PC-3 (cell line): Measurements from ENCODE around the gene CMTM1. TPM values are rescaled to one million over a fixed set of nuclear protein-coding genes. Genes with fewer than 3 reads are reported as not detected.

Experiments
- ATAC-seq: fragments of 200-7000 bp; cut with Tn5 transposase; 2 replicates; pipeline ENCODE4 v1.9.1; 2020; ENCODE audit warnings: mild to moderate bottlenecking, moderate library complexity
- BruUV-seq: library from RNA; stranded (reverse); fragments of 400-500 nt; replicated peaks from 2 replicates; lab custom pipeline; 2021; lab: Mats Ljungman, UMichigan
- CTCF ChIA-PET: fragments of 300-600 bp; sonication (Branson Sonifier 250); formaldehyde crosslinking; loops from one replicate; lab custom pipeline; 2022; ENCODE audit warnings: antibody characterized with exemption; lab: Charles Lee
- POLR2A ChIA-PET: fragments of 300-600 bp; sonication (Branson Sonifier 250); formaldehyde crosslinking; loops from one replicate; lab custom pipeline; 2022; ENCODE audit warnings: antibody characterized with exemption; ENCODE audit not compliant: unreplicated experiment; lab: Charles Lee
- DNase-seq: peaks from one replicate; pipeline ENCODE4 v3.0.0-alpha.2; 2015
- H2AFZ ChIP-seq: fragments of 300-600 bp; sonication (generic); 2 replicates; pipeline ENCODE4 v1.6.0; 2016; ENCODE audit warnings: antibody characterized with exemption, low read length
- H3F3A ChIP-seq: fragments of 300-600 bp; sonication (generic); one replicate; pipeline ENCODE4 v1.6.0; 2017; ENCODE audit warnings: antibody characterized with exemption, low read length, control low read depth, mild to moderate bottlenecking; ENCODE audit not compliant: unreplicated experiment
- H3K27ac ChIP-seq: fragments of 300-600 bp; sonication (generic); 2 replicates; pipeline ENCODE4 v1.5.1; 2016; ENCODE audit warnings: mild to moderate bottlenecking, low read length
- H3K27me3 ChIP-seq: fragments of 300-600 bp; sonication (generic); 2 replicates; pipeline ENCODE4 v1.6.1; 2016; ENCODE audit warnings: low read length, mixed read lengths
- H3K36me3 ChIP-seq: fragments of 300-600 bp; sonication (generic); 2 replicates; pipeline ENCODE4 v1.6.1; 2016; ENCODE audit warnings: low read depth, mixed run types, low read length, mixed read lengths
- H3K4me1 ChIP-seq: fragments of 300-600 bp; sonication (generic); 2 replicates; pipeline ENCODE4 v1.5.1; 2016; ENCODE audit warnings: low read length; ENCODE audit not compliant: insufficient read depth
- H3K4me2 ChIP-seq: fragments of 300-600 bp; sonication (generic); 2 replicates; pipeline ENCODE4 v1.6.0; 2016; ENCODE audit warnings: low read length
- H3K4me3 ChIP-seq: fragments of 300-600 bp; sonication (generic); 2 replicates; pipeline ENCODE4 v1.5.1; 2016; ENCODE audit warnings: mild to moderate bottlenecking, low read length, mixed read lengths
- H3K79me2 ChIP-seq: fragments of 300-600 bp; sonication (generic); 2 replicates; pipeline ENCODE4 v1.6.1; 2017; ENCODE audit warnings: low read length, mixed read lengths
- H3K9ac ChIP-seq: fragments of 300-600 bp; sonication (generic); 2 replicates; pipeline ENCODE4 v1.6.0; 2016; ENCODE audit warnings: mild to moderate bottlenecking, low read length
- H3K9me2 ChIP-seq: fragments of 300-600 bp; sonication (generic); replicated peaks from 2 replicates; pipeline ENCODE4 v1.6.1; 2016; ENCODE audit warnings: mixed run types, low read length, mixed read lengths
- H3K9me3 ChIP-seq: fragments of 300-600 bp; sonication (generic); 2 replicates; pipeline ENCODE4 v1.6.1; 2016; ENCODE audit warnings: low read length, mixed read lengths
- H4K20me1 ChIP-seq: fragments of 300-600 bp; sonication (generic); 2 replicates; pipeline ENCODE4 v1.6.1; 2016; ENCODE audit warnings: low read length, mixed read lengths
- CTCF ChIP-seq: fragments of 300-600 bp; sonication (generic); conservative IDR thresholded peaks from 2 replicates; pipeline ENCODE4 v1.5.1; 2017; ENCODE audit warnings: antibody characterized with exemption, low read depth, mild to moderate bottlenecking, low read length
- EZH2 ChIP-seq: fragments of 300-600 bp; sonication (generic); IDR thresholded peaks from one replicate; pipeline ENCODE4 v1.6.1; 2017; ENCODE audit warnings: antibody characterized with exemption, mild to moderate bottlenecking, low read length; ENCODE audit not compliant: unreplicated experiment
- EZH2phosphoT487 ChIP-seq: fragments of 300-600 bp; sonication (generic); IDR thresholded peaks from 2 replicates; pipeline ENCODE4 v1.6.1; 2018; ENCODE audit warnings: mild to moderate bottlenecking, antibody characterized with exemption, low read length, borderline replicate concordance
- intact Hi-C: fragments of 100-400 bp; cut with micrococcal nuclease; formaldehyde crosslinking; loops from 2 replicates; pipeline ENCODE4 v1.9.0; 2023
- total RNA-seq: library from RNA; depleted of rRNA; stranded (reverse); fragments of >200 nt; gene quantifications from 2 replicates; pipeline ENCODE4 v1.2.3, GENCODE V29; 2014

Gene CMTM1
- total RNA-seq, 1 experiment from 2014 or later = 1.4 TPM

- no peak for TF ChIP-seq CTCF
- TF ChIP-seq EZH2phosphoT487 = no peak
- no peak for TF ChIP-seq EZH2
- CTCF ChIA-PET = no interaction called here
- Histone ChIP-seq H3K27ac (no peak overlapping the region), H3K36me3 (no peaks in the 10 kb centered on the region), H3K9me2 (no peaks in the 10 kb centered on the region), H3K4me1 (no peaks in the 10 kb centered on the region), H3K4me3 (no peak overlapping the region), H4K20me1 (no peaks in the 10 kb centered on the region), H3K79me2 (no peaks in the 10 kb centered on the region), H3F3A (no peaks in the 10 kb centered on the region), H3K27me3 (no peaks in the 10 kb centered on the region), H2AFZ (no peak overlapping the region), H3K9me3 (no peaks in the 10 kb centered on the region), H3K9ac (no peak overlapping the region), H3K4me2 (no peak overlapping the region)
- intact Hi-C loops = no loop called here
- no peak for DNase-seq
- POLR2A ChIA-PET = no interaction called here
- no peak for ATAC-seq
- no TSS peak for BruUV-seq
Observed at GRCh38 chr16:66587881-66588600, 21.8 kb downstream of the CMTM1 start.

- no peaks in the 10 kb centered on the region for H3K27me3 ChIP-seq
- no peaks in the 10 kb centered on the region for H4K20me1 ChIP-seq
- H3K4me3 ChIP-seq = no peak overlapping the region
- BruUV-seq = no TSS peak
- H3K4me2 ChIP-seq = no peak overlapping the region
- H3K9ac ChIP-seq = no peak overlapping the region
- CTCF ChIA-PET = interaction anchor here (0.6 to 0.8 kb wide), 2 partner anchors 62 to 182 kb away, joined by 3 read pairs; no protein-coding TSS in a partner anchor
- H3K9me3 ChIP-seq = no peaks in the 10 kb centered on the region
- H3K36me3 ChIP-seq = no peaks in the 10 kb centered on the region
- ATAC-seq = peak; percentile 60; the same call in 1 of the 2 replicates
- no peak overlapping the region for H2AFZ ChIP-seq
- intact Hi-C loops = no loop called here
- no peaks in the 10 kb centered on the region for H3K79me2 ChIP-seq
- TF ChIP-seq EZH2 = no peak
- TF ChIP-seq CTCF = peak; percentile 54
- TF ChIP-seq EZH2phosphoT487 = no peak
- peak; percentile 14 for DNase-seq
- H3K4me1 ChIP-seq = no peaks in the 10 kb centered on the region
- POLR2A ChIA-PET = no interaction called here
- H3F3A ChIP-seq = no peaks in the 10 kb centered on the region
- no peaks in the 10 kb centered on the region for H3K9me2 ChIP-seq
- H3K27ac ChIP-seq = no peak overlapping the region
Observed at GRCh38 chr16:66588981-66589713, 22.9 kb downstream of the CMTM1 start.

- no TSS peak for BruUV-seq
- Histone ChIP-seq H3K4me2 (no peak overlapping the region), H3K4me3 (no peak overlapping the region), H3K9me3 (no peaks in the 10 kb centered on the region), H3K27ac (no peak overlapping the region), H2AFZ (no peak overlapping the region), H4K20me1 (no peaks in the 10 kb centered on the region), H3F3A (no peaks in the 10 kb centered on the region), H3K9me2 (no peaks in the 10 kb centered on the region), H3K27me3 (no peaks in the 10 kb centered on the region), H3K4me1 (no peaks in the 10 kb centered on the region), H3K36me3 (no peaks in the 10 kb centered on the region), H3K79me2 (no peaks in the 10 kb centered on the region), H3K9ac (no peak overlapping the region)
- DNase-seq (no peak), ATAC-seq (no peak)
- TF ChIP-seq CTCF (no peak), EZH2 (no peak), EZH2phosphoT487 (no peak)
- CTCF ChIA-PET = no interaction called here
- POLR2A ChIA-PET = no interaction called here
- intact Hi-C loops = no loop called here
Observed at GRCh38 chr16:66590322-66590721, 24.1 kb downstream of the CMTM1 start.
